Mesendoderm (in vitro differentiated cells): ENCODE results near the gene ABCA12.

Experiments used
- DNase-seq: peaks from one replicate; pipeline ENCODE4 v3.0.0; 2013
- H2AK5ac ChIP-seq: 2 replicates; pipeline ENCODE4 v1.6.1; 2013; ENCODE audit warnings: low read length, inconsistent platforms
- H2BK120ac ChIP-seq: 2 replicates; pipeline ENCODE4 v1.6.1; 2013; ENCODE audit warnings: low read depth, mild to moderate bottlenecking, low read length, moderate library complexity, mixed read lengths
- H2BK15ac ChIP-seq: replicated peaks from 2 replicates; pipeline ENCODE4 v1.6.1; 2013; ENCODE audit warnings: low read depth, mild to moderate bottlenecking, moderate library complexity
- H2BK5ac ChIP-seq: 2 replicates; pipeline ENCODE4 v1.6.1; 2013; ENCODE audit warnings: low read length, inconsistent platforms
- H3K18ac ChIP-seq: 2 replicates; pipeline ENCODE4 v1.6.1; 2013; ENCODE audit warnings: mild to moderate bottlenecking, low read length, mixed read lengths
- H3K23ac ChIP-seq: one replicate; pipeline ENCODE4 v1.6.1; 2013; ENCODE audit warnings: low read length
- H3K27ac ChIP-seq: 2 replicates; pipeline ENCODE4 v1.5.1; 2013; ENCODE audit warnings: low read depth, mild to moderate bottlenecking, inconsistent platforms, low read length, moderate library complexity
- H3K27me3 ChIP-seq: 2 replicates; pipeline ENCODE4 v1.6.1; 2013; ENCODE audit warnings: low read length, control low read depth, mild to moderate bottlenecking, inconsistent platforms; ENCODE audit not compliant: insufficient read depth, poor library complexity
- H3K36me3 ChIP-seq: 2 replicates; pipeline ENCODE4 v1.6.1; 2013; ENCODE audit warnings: low read length, inconsistent platforms; ENCODE audit not compliant: control insufficient read depth, insufficient read depth
- H3K4ac ChIP-seq: one replicate; pipeline ENCODE4 v1.6.1; 2013; ENCODE audit warnings: low read depth, mild to moderate bottlenecking, low read length, moderate library complexity
- H3K4me1 ChIP-seq: 2 replicates; pipeline ENCODE4 v1.6.1; 2013; ENCODE audit warnings: low read depth, low read length, inconsistent platforms; ENCODE audit not compliant: control insufficient read depth
- H3K4me2 ChIP-seq: 2 replicates; pipeline ENCODE4 v1.6.1; 2013; ENCODE audit warnings: low read length
- H3K4me3 ChIP-seq: 2 replicates; pipeline ENCODE4 v1.5.1; 2013; ENCODE audit warnings: mild to moderate bottlenecking, low read length
- H3K56ac ChIP-seq: one replicate; pipeline ENCODE4 v1.6.1; 2013; ENCODE audit warnings: low read length
- H3K79me1 ChIP-seq: 2 replicates; pipeline ENCODE4 v1.6.1; 2013; ENCODE audit warnings: low read length, inconsistent platforms
- H3K79me2 ChIP-seq: 2 replicates; pipeline ENCODE4 v1.6.1; 2013; ENCODE audit warnings: mild to moderate bottlenecking, low read length; ENCODE audit not compliant: control insufficient read depth, insufficient read depth
- H3K9ac ChIP-seq: 2 replicates; pipeline ENCODE4 v1.6.1; 2013; ENCODE audit warnings: low read length, inconsistent platforms
- H4K5ac ChIP-seq: one replicate; pipeline ENCODE4 v1.6.1; 2013; ENCODE audit warnings: low read length
- H4K8ac ChIP-seq: one replicate; pipeline ENCODE4 v1.6.1; 2013; ENCODE audit warnings: low read depth, mild to moderate bottlenecking, control low read depth, low read length, moderate library complexity
- WGBS: extraction: QIAGEN DNeasy Blood & Tissue Kit; methylation state at CpG from one replicate; pipeline ENCODE4 v1.1.7; 2013; ENCODE audit warnings: low lambda C conversion rate, missing lambda C conversion rate; ENCODE audit not compliant: insufficient coverage; ENCODE audit errors: extremely low coverage; 5-methylcytosine and 5-hydroxymethylcytosine counted together

The ABCA12 gene

GRCh38 chr2:215068399-215068798 lies 70.0 kb downstream of the ABCA12 start:
- no peak overlapping the region for H3K18ac ChIP-seq
- 100% methylated on average over 2 of the region's 2 CpGs for WGBS
- H3K9ac ChIP-seq: no peak overlapping the region

GRCh38 chr2:215066124-215066523 lies 72.3 kb downstream of the ABCA12 start:
- Histone ChIP-seq H3K4me2 (no peak overlapping the region), H3K36me3 (no peaks in the 10 kb centered on the region), H2AK5ac (no peak overlapping the region), H2BK5ac (no peak overlapping the region), H3K23ac (no peak overlapping the region), H2BK120ac (no peak overlapping the region), H3K4me1 (no peaks in the 10 kb centered on the region), H3K4me3 (no peak overlapping the region), H3K4ac (no peak overlapping the region), H3K9ac (no peak overlapping the region), H3K18ac (no peak overlapping the region), H3K79me2 (no peaks in the 10 kb centered on the region), H4K5ac (no peak overlapping the region), H3K56ac (no peak overlapping the region), H3K27me3 (no peaks in the 10 kb centered on the region), H3K79me1 (no peaks in the 10 kb centered on the region), H3K27ac (no peak overlapping the region), H2BK15ac (no peak overlapping the region), H4K8ac (no peak overlapping the region)
- WGBS: no CpG with 5 or more reads among the region's 2 CpGs
- DNase-seq: no peak

More at GRCh38 chr2:215068399-215068798, 70.0 kb downstream of the ABCA12 start:
- Histone ChIP-seq H3K36me3 (no peaks in the 10 kb centered on the region), H2BK15ac (no peak overlapping the region), H3K56ac (no peak overlapping the region), H2BK120ac (no peak overlapping the region), H3K4ac (no peak overlapping the region), H3K4me3 (no peak overlapping the region), H4K5ac (no peak overlapping the region), H2BK5ac (no peak overlapping the region), H3K79me1 (no peaks in the 10 kb centered on the region), H3K79me2 (no peaks in the 10 kb centered on the region), H3K27ac (no peak overlapping the region), H4K8ac (no peak overlapping the region), H2AK5ac (no peak overlapping the region), H3K4me1 (no peaks in the 10 kb centered on the region), H3K4me2 (no peak overlapping the region), H3K27me3 (no peaks in the 10 kb centered on the region), H3K23ac (no peak overlapping the region)
- no peak for DNase-seq

GRCh38 chr2:215063526-215063925 lies 74.9 kb downstream of the ABCA12 start:
- H3K4ac ChIP-seq: no peak overlapping the region
- no peak overlapping the region for H3K4me2 ChIP-seq
- H4K5ac ChIP-seq: no peak overlapping the region
- no peak overlapping the region for H3K56ac ChIP-seq
- no peaks in the 10 kb centered on the region for H3K27me3 ChIP-seq
- DNase-seq: no peak
- H3K79me2 ChIP-seq: no peaks in the 10 kb centered on the region
- no peak overlapping the region for H2BK15ac ChIP-seq
- H3K27ac ChIP-seq: no peak overlapping the region
- H3K79me1 ChIP-seq: no peaks in the 10 kb centered on the region
- H3K4me1 ChIP-seq: no peaks in the 10 kb centered on the region
- H3K23ac ChIP-seq: no peak overlapping the region
- H3K18ac ChIP-seq: no peak overlapping the region
- no peak overlapping the region for H2AK5ac ChIP-seq
- H3K4me3 ChIP-seq: no peak overlapping the region
- H2BK5ac ChIP-seq: no peak overlapping the region
- no CpG with 5 or more reads among the region's 2 CpGs for WGBS
- H4K8ac ChIP-seq: no peak overlapping the region
- no peaks in the 10 kb centered on the region for H3K36me3 ChIP-seq
- H2BK120ac ChIP-seq: no peak overlapping the region
- H3K9ac ChIP-seq: no peak overlapping the region

GRCh38 chr2:215060861-215061536 lies 77.4 kb downstream of the ABCA12 start:
- no peak overlapping the region for H3K4me2 ChIP-seq
- no peak overlapping the region for H3K18ac ChIP-seq
- no peak overlapping the region for H2BK5ac ChIP-seq
- WGBS: no CpG with 5 or more reads among the region's 7 CpGs
- no peak overlapping the region for H3K27ac ChIP-seq
- H4K8ac ChIP-seq: no peak overlapping the region
- no peaks in the 10 kb centered on the region for H3K4me1 ChIP-seq
- H3K27me3 ChIP-seq: no peaks in the 10 kb centered on the region
- no peaks in the 10 kb centered on the region for H3K79me2 ChIP-seq
- H2AK5ac ChIP-seq: no peak overlapping the region
- H3K4ac ChIP-seq: no peak overlapping the region
- no peak overlapping the region for H3K9ac ChIP-seq
- no peak overlapping the region for H3K23ac ChIP-seq
- H2BK120ac ChIP-seq: no peak overlapping the region
- H3K36me3 ChIP-seq: no peaks in the 10 kb centered on the region
- no peaks in the 10 kb centered on the region for H3K79me1 ChIP-seq
- H2BK15ac ChIP-seq: no peak overlapping the region
- no peak overlapping the region for H3K56ac ChIP-seq
- DNase-seq: no peak
- no peak overlapping the region for H4K5ac ChIP-seq
- H3K4me3 ChIP-seq: no peak overlapping the region

GRCh38 chr2:215059724-215060123 lies 78.7 kb downstream of the ABCA12 start:
- Histone ChIP-seq H2BK5ac (no peak overlapping the region), H4K8ac (no peak overlapping the region), H3K4me3 (no peak overlapping the region), H3K23ac (no peak overlapping the region), H3K4me2 (no peak overlapping the region), H3K18ac (no peak overlapping the region), H3K4me1 (no peaks in the 10 kb centered on the region), H3K27me3 (no peaks in the 10 kb centered on the region), H2BK120ac (no peak overlapping the region), H3K79me2 (no peaks in the 10 kb centered on the region), H3K27ac (no peak overlapping the region), H3K56ac (no peak overlapping the region), H3K9ac (no peak overlapping the region), H3K79me1 (no peaks in the 10 kb centered on the region), H3K4ac (no peak overlapping the region), H2BK15ac (no peak overlapping the region), H4K5ac (no peak overlapping the region), H2AK5ac (no peak overlapping the region), H3K36me3 (no peaks in the 10 kb centered on the region)
- no CpG with 5 or more reads among the region's 2 CpGs for WGBS
- DNase-seq: no peak

- Histone ChIP-seq H3K18ac (no peak overlapping the region), H3K27me3 (no peaks in the 10 kb centered on the region), H3K27ac (no peak overlapping the region), H3K4me2 (no peak overlapping the region), H3K79me2 (no peaks in the 10 kb centered on the region), H3K9ac (no peak overlapping the region), H4K5ac (no peak overlapping the region), H3K4me1 (no peaks in the 10 kb centered on the region), H3K79me1 (no peaks in the 10 kb centered on the region), H3K4ac (no peak overlapping the region), H2AK5ac (no peak overlapping the region), H3K56ac (no peak overlapping the region), H3K36me3 (no peaks in the 10 kb centered on the region), H2BK5ac (no peak overlapping the region), H3K23ac (no peak overlapping the region), H2BK120ac (no peak overlapping the region), H2BK15ac (no peak overlapping the region), H3K4me3 (no peak overlapping the region), H4K8ac (no peak overlapping the region)
- WGBS: no CpG with 5 or more reads among the region's 2 CpGs
- no peak for DNase-seq
These were observed 82.5 kb downstream of the ABCA12 start for GRCh38 chr2:215055891-215056290.
